Kidney (tissue), 14 donors: ENCODE results near the gene ANHX. TPM values are rescaled to one million over a fixed set of nuclear protein-coding genes. Genes with fewer than 3 reads are reported as not detected.
A peak's percentile ranks its signal among the peaks of the same experiment; 100 is the strongest.

Experiments used
- DNase-seq, 5 donors: peaks; one replicate each; pipeline ENCODE4 v3.0.0-alpha.2; 2013 to 2020
- FAIRE-seq: peaks from 2 replicates; lab custom pipeline; 2012; peaks lifted over from hg19 to GRCh38; lab: Jason Lieb, UNC
- H3K27ac ChIP-seq, 2 donors: one replicate each; pipeline ENCODE4 v1.7.0; 2013; ENCODE audit warnings: low read depth in 2 of 2, low read length in 2 of 2, inconsistent platforms in 1 of 2
- H3K27me3 ChIP-seq: one replicate; pipeline ENCODE4 v1.7.1; 2013; ENCODE audit warnings: low read length, inconsistent platforms; ENCODE audit not compliant: control insufficient read depth, insufficient read depth
- H3K36me3 ChIP-seq, 3 donors: one replicate each; pipeline versions ENCODE4 v1.7.0 to v1.7.1; 2013; ENCODE audit warnings: low read length in 3 of 3, control low read depth in 1 of 3, inconsistent platforms in 1 of 3; ENCODE audit not compliant: insufficient read depth in 3 of 3, control insufficient read depth in 2 of 3
- H3K4me1 ChIP-seq, 3 donors: one replicate each; pipeline versions ENCODE4 v1.7.0 to v1.7.1; 2013; ENCODE audit warnings: low read length in 3 of 3, inconsistent platforms in 1 of 3, low read depth in 1 of 3; ENCODE audit not compliant: control insufficient read depth in 2 of 3, insufficient read depth in 2 of 3
- H3K4me3 ChIP-seq, 3 donors: one replicate each; pipeline versions ENCODE4 v1.7.0 to v1.8.1; 2013; ENCODE audit warnings: low read length in 3 of 3, control low read depth in 1 of 3, inconsistent platforms in 1 of 3
- H3K9ac ChIP-seq, 3 donors: one replicate each; pipeline versions ENCODE4 v1.7.0 to v1.7.1; 2013; ENCODE audit warnings: low read length in 3 of 3, control low read depth in 1 of 3, inconsistent platforms in 1 of 3
- H3K9me3 ChIP-seq, 3 donors: one replicate each; pipeline versions ENCODE4 v1.7.0 to v1.7.1; 2013; ENCODE audit warnings: low read length in 3 of 3, control low read depth in 1 of 3, inconsistent platforms in 1 of 3; ENCODE audit not compliant: control insufficient read depth in 2 of 3, insufficient read depth in 1 of 3
- intact Hi-C: fragments of 100-400 bp; cut with DNase I; formaldehyde crosslinking; loops from one replicate; pipeline ENCODE4 v1.11.1; 2022
- polyA plus RNA-seq: library from polyadenylated mRNA; stranded (reverse); fragments of 350-450 nt; fragmentation: Illumina TruSeq; extraction: RNeasy Lipid Tissue Mini Kit (QIAGEN cat#74804); gene quantifications from one replicate; pipeline ENCODE4 v1.2.3, GENCODE V29; 2014; ENCODE audit warnings: low read depth, low replicate concordance; ENCODE audit not compliant: insufficient read depth
- total RNA-seq: library from RNA; stranded (reverse); fragmentation: NEBNext Ultra II Directional; extraction: Animal tissue kit (Norgen Biotek cat#: 25700); gene quantifications from one replicate; pipeline ENCODE4 v1.2.1, GENCODE V29; 2021
- TF ChIP-seq, protein P1 (sequence below): IDR thresholded peaks from 3 replicates; pipeline ENCODE4 v1.5.1; 2012; ENCODE audit warnings: mild to moderate bottlenecking, moderate library complexity, borderline replicate concordance; ENCODE audit not compliant: insufficient read depth; ENCODE audit errors: extremely low read depth
- donor health status: control.
- donor health status: control.
- donor health status: control.
- donor health status: control.
- donor health status: control.
- donor health status: DM: yes; HTN: yes; CAD: no.
- donor health status: Normal renal cell carcinoma (clear cell type).

ANHX gene
- total and polyA plus RNA-seq, 2 donors from 2014 or later: not detected

DNA sequence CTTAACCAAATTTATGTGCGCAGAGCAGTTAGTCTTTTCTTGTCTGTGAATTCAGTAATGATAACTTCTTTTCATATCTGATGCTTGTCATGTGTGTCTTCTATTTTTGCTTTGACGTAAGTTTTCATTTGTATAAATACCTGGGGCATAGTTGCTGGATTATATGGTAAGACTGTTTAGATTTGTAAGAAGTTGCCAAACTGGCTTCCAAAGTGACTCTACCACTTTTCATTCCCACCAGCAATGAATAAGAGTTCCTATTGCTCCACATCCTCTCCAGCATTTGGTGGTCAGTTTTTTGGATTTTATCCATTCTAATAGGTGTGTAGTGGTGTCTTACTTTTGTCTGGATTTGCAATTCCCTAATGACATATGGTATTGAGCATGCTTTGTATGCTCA lies 45.5 kb downstream of the ANHX start:
- H3K9me3 ChIP-seq: peaks cover 28 to 73% (median 46%) of the 10 kb centered on the region in 3 donors
- no peak for DNase-seq
- intact Hi-C loops: no loop called here

DNA sequence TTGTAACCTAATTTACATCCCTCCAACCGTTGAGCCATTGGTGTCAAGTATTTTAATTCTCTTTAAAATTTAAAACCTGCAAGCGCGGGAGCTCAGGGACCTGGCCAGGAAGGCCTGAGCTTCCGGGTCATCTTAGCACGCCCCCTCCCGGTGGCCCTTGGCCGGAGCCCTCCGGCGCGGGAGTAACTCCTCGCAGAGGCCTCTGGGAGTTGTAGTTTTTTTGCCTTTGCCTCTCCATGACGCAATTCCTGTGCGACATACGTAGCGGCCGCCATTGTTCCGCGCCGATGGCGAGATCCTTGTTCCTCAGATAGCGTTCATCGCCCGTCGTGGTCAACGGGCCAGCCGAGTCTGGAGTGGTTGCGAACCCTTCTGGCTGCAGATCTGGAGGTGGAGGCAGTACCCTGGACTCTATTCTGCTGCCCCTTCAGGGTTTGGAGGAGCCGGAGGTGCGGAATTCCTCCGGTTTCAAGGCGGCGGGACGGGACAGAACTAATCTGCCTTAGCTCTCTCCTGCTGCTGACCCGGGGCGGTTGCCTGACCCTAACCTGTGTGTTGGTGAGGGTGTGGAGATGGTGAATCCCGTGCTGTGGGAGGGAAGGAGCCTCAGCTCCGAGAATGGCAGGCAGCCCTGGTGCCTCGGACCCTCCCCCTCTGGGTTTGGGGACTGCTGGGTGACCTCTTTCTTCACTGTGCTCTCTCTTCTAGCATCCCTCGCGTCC lies 54.3 kb downstream of the ANHX start, which contains the start of gene ZNF268:
Gene ZNF268 (plus strand): TSS at position 258 of the 722 bp plus-strand sequence. CDS start 503 bp downstream, outside the sequence.
- FAIRE-seq (peak; percentile 62), DNase-seq (peak; percentile 93 to 97 (median 96))
- H3K27ac ChIP-seq: peak within 1 kb of the TSS; percentile 34 to 54
- no peaks in the 10 kb centered on the region for H3K27me3 ChIP-seq
- H3K9ac ChIP-seq: peak within 1 kb of the TSS; percentile 84 to 88 (median 86)
- H3K9me3 ChIP-seq: peaks cover 0 to 27% (median 2%) of the 10 kb centered on the region in 3 donors
- H3K4me3 ChIP-seq: peak within 1 kb of the TSS; percentile 94 to 100 (median 99)
- intact Hi-C loops: no loop called here
- TF ChIP-seq, protein P1, sequence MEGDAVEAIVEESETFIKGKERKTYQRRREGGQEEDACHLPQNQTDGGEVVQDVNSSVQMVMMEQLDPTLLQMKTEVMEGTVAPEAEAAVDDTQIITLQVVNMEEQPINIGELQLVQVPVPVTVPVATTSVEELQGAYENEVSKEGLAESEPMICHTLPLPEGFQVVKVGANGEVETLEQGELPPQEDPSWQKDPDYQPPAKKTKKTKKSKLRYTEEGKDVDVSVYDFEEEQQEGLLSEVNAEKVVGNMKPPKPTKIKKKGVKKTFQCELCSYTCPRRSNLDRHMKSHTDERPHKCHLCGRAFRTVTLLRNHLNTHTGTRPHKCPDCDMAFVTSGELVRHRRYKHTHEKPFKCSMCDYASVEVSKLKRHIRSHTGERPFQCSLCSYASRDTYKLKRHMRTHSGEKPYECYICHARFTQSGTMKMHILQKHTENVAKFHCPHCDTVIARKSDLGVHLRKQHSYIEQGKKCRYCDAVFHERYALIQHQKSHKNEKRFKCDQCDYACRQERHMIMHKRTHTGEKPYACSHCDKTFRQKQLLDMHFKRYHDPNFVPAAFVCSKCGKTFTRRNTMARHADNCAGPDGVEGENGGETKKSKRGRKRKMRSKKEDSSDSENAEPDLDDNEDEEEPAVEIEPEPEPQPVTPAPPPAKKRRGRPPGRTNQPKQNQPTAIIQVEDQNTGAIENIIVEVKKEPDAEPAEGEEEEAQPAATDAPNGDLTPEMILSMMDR: peak; percentile 66
- H3K36me3 ChIP-seq: peaks cover 2 to 16% (median 14%) of the 10 kb centered on the region in 3 donors
- H3K4me1 ChIP-seq: peaks cover 0 to 6% (median 2%) of the 10 kb centered on the region in 3 donors

More for the DNA sequence above, 45.5 kb downstream of the ANHX start:
- Histone ChIP-seq H3K4me1 (no peaks in the 10 kb centered on the region), H3K4me3 (no peak overlapping the region), H3K36me3 (peaks cover 62 to 88% (median 75%) of the 10 kb centered on the region in 3 donors), H3K9ac (no peak overlapping the region), H3K27me3 (no peaks in the 10 kb centered on the region), H3K27ac (no peak overlapping the region)
- TF ChIP-seq, protein P1: no peak
- FAIRE-seq: no peak

DNA sequence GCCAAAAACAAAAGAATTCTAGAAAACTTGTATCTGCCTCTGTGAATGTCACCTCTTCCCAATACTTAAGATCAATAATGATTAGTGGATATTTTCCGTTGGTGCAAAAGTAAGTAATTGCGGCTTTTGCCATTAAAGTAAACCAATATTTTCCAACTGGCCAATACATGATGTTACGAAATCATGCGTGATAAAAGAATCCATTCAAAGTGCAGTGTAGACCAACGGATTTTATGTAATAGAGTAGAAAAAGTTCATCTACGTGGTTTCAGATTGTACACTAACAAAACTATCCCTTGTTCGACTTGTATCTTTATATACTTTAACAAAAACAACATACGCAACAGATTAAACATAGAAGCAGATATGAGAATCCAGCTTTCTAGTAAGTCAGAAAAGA lies 55.0 kb downstream of the ANHX start:
- peaks cover 0 to 6% (median 2%) of the 10 kb centered on the region in 3 donors for H3K4me1 ChIP-seq
- no peak overlapping the region for H3K9ac ChIP-seq
- FAIRE-seq: no peak
- peaks cover 2 to 10% (median 9%) of the 10 kb centered on the region in 3 donors for H3K36me3 ChIP-seq
- no peaks in the 10 kb centered on the region for H3K27me3 ChIP-seq
- intact Hi-C loops: no loop called here
- TF ChIP-seq, protein P1: no peak
- peaks cover under 1 to 21% (median 2%) of the 10 kb centered on the region in 3 donors for H3K9me3 ChIP-seq
- peak overlapping the region in 2 of 3 donors; percentile 36 to 100 for H3K4me3 ChIP-seq
- no peak overlapping the region for H3K27ac ChIP-seq
- no peak for DNase-seq
